Measurements from ENCODE around the gene CACFD1. TPM values are rescaled to one million over a fixed set of nuclear protein-coding genes. Genes with fewer than 3 reads are reported as not detected.

The CACFD1 gene
- total RNA-seq, 1 experiment from 2014 or later = 22.5 TPM

GRCh38 chr9:133423216-133423615 lies 36.6 kb upstream of the CACFD1 start:
- Mint-ChIP-seq H3K4me1 (peaks cover 31% of the 10 kb centered on the region), H3K4me3 (no peak overlapping the region), H3K27ac (no peak overlapping the region), H3K9me3 (peaks cover 8% of the 10 kb centered on the region), H3K27me3 (ENCODE audit: low read depth) (peaks cover 11% of the 10 kb centered on the region), H3K36me3 (peaks cover 10% of the 10 kb centered on the region)
- ChIA-PET POLR2A (no interaction called here), CTCF (interaction anchor here (1.0 to 2.3 kb wide), 3 partner anchors 34 to 185 kb away, joined by 3 to 8 read pairs (median 3); partner anchors contain the start of gene CACFD1)
- TF ChIP-seq USF1 (CRISPR knock-in tag; IDR thresholded peaks at IDR 0.05) = no peak
- TF ChIP-seq GRHL2 (CRISPR knock-in tag; IDR thresholded peaks at IDR 0.05; ENCODE audit: insufficient replicate concordance, severe bottlenecking) = no peak
- no peak for TF ChIP-seq GTF2I (CRISPR knock-in tag; conservative IDR thresholded peaks at IDR 0.05)
- no peak for TF ChIP-seq AR (CRISPR knock-in tag; IDR thresholded peaks at IDR 0.05)
- TF ChIP-seq USF2 (CRISPR knock-in tag; IDR thresholded peaks at IDR 0.05) = no peak
- TF ChIP-seq FOXK1 (CRISPR knock-in tag; IDR thresholded peaks at IDR 0.05) = no peak
- ATAC-seq (no peak), DNase-seq (ENCODE audit: low spot score) (no peak)

GRCh38 chr9:133424187-133424586 lies 35.6 kb upstream of the CACFD1 start:
- H3K27ac Mint-ChIP-seq = no peak overlapping the region
- CTCF ChIA-PET = interaction anchor here (1.0 to 1.4 kb wide), 2 partner anchors 18 to 35 kb away, joined by 3 read pairs; partner anchors contain the start of gene CACFD1
- POLR2A ChIA-PET = no interaction called here
- peaks cover 11% of the 10 kb centered on the region for H3K27me3 Mint-ChIP-seq (ENCODE audit: low read depth)
- peaks cover 22% of the 10 kb centered on the region for H3K4me1 Mint-ChIP-seq
- no peak for TF ChIP-seq OVOL2 (CRISPR knock-in tag; IDR thresholded peaks at IDR 0.05; ENCODE audit: borderline replicate concordance)
- TF ChIP-seq CBFB (CRISPR knock-in tag; IDR thresholded peaks at IDR 0.05; ENCODE audit: low read depth) = no peak
- ATAC-seq (no peak), DNase-seq (ENCODE audit: low spot score) (no peak)
- H3K4me3 Mint-ChIP-seq = no peak overlapping the region
- peaks cover 8% of the 10 kb centered on the region for H3K9me3 Mint-ChIP-seq
- H3K36me3 Mint-ChIP-seq = peaks cover 10% of the 10 kb centered on the region

- POLR2A ChIA-PET = no interaction called here
- ATAC-seq = no peak
- CTCF ChIA-PET = interaction anchor here (1.0 to 1.5 kb wide), 3 partner anchors 17 to 61 kb away, joined by 3 read pairs; no protein-coding TSS in a partner anchor
- TF ChIP-seq ETV6 (CRISPR knock-in tag; IDR thresholded peaks at IDR 0.05) (no peak), ZNF416 (CRISPR knock-in tag; IDR thresholded peaks at IDR 0.05) (no peak)
- Mint-ChIP-seq H3K9me3 (peaks cover 8% of the 10 kb centered on the region), H3K27me3 (ENCODE audit: low read depth) (peaks cover 14% of the 10 kb centered on the region), H3K27ac (no peak overlapping the region), H3K4me3 (no peak overlapping the region), H3K4me1 (peaks cover 19% of the 10 kb centered on the region), H3K36me3 (peaks cover 10% of the 10 kb centered on the region)
- no peak for DNase-seq (ENCODE audit: low spot score)
These were observed 34.6 kb upstream of the CACFD1 start for GRCh38 chr9:133425049-133425632.

GRCh38 chr9:133426011-133426410 lies 33.8 kb upstream of the CACFD1 start:
- Mint-ChIP-seq H3K36me3 (peaks cover 10% of the 10 kb centered on the region), H3K27ac (no peak overlapping the region), H3K4me3 (no peak overlapping the region), H3K9me3 (peaks cover 8% of the 10 kb centered on the region), H3K4me1 (peaks cover 14% of the 10 kb centered on the region), H3K27me3 (ENCODE audit: low read depth) (peaks cover 20% of the 10 kb centered on the region)
- ChIA-PET CTCF (interaction anchor here (1.5 kb wide), 1 partner anchor 61 kb away, joined by 3 read pairs; no protein-coding TSS in a partner anchor), POLR2A (no interaction called here)
- ATAC-seq (no peak), DNase-seq (ENCODE audit: low spot score) (no peak)
- no peak for TF ChIP-seq SMAD3 (CRISPR knock-in tag; IDR thresholded peaks at IDR 0.05; ENCODE audit: borderline replicate concordance)

All from WTC11 (cell line).